Gastrocnemius medialis (tissue), 4 donors: ENCODE results near the gene TFEB.

Source experiments
- CTCF ChIP-seq, 5 experiments: fragments of 450-650 bp in 3 of 5; fragments of 200-600 bp in 2 of 5; sonication (generic) in 2 of 5; IDR thresholded peaks in 4 of 5; conservative IDR thresholded peaks in 1 of 5; 1 replicate in 4 of 5; 2 replicates in 1 of 5; pipeline ENCODE4 v1.5.1; 2016 to 2019; ENCODE audit warnings: antibody characterized with exemption in 5 of 5, mild to moderate bottlenecking in 3 of 5, moderate library complexity in 3 of 5
- POLR2A ChIP-seq, 2 donors: fragments of 450-650 bp; IDR thresholded peaks; one replicate each; pipeline ENCODE4 v1.6.1; 2017; ENCODE audit warnings: antibody characterized with exemption in 2 of 2, mild to moderate bottlenecking in 2 of 2, moderate library complexity in 2 of 2

DNA sequence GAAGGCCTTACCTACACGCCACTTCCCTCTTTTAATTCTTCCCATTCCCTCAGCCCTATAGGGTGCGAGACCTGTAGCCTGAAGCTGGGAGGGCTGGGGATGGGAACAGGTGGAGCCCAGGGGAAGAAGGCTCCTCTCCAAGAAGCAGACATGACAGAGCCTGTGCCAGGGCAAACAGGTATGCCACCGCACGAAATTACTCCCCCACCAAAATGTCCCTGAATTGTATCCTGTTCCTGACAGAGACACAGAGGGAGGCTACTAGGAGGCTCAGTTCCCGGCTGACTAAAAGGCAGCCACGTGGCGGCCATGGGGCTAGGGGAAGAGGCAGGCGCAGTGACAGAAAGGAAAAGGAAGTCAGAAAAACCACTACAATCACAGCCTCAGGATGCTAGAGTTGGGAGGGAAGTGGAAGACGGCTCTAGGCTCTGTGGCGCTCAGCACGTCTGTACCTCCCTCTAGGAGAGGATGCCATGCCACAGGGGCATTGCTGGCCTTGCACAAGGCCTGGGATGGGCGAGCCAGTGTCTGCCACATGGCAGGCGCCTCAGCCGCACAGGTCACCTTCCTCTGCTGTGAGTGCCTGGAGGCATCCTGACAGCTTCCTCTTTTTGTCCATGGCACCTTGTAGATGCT lies 27.7 kb downstream of the TFEB start:
- peak in 1 of 2 donors; percentile 9 for TF ChIP-seq POLR2A (IDR thresholded peaks at IDR 0.05)
- TF ChIP-seq CTCF (IDR thresholded peaks at IDR 0.05 in 4 of 5, conservative IDR thresholded peaks at IDR 0.05 in 1 of 5) = no peak
